ENCODE data around the gene SP110.
"Not testable (repeated sequence)": the region's sequence is repeated elsewhere in the genome, so short reads cannot be mapped to it uniquely, and the experiment has no call there.

Gene SP110

GRCh38 chr2:230219419-230220331 is at the start of gene SP110:
Gene SP110 (minus strand): TSS chr2:230219984. CDS start chr2:230216927, 3,057 bp downstream.
- DNase-seq = peak; percentile 91

DNA sequence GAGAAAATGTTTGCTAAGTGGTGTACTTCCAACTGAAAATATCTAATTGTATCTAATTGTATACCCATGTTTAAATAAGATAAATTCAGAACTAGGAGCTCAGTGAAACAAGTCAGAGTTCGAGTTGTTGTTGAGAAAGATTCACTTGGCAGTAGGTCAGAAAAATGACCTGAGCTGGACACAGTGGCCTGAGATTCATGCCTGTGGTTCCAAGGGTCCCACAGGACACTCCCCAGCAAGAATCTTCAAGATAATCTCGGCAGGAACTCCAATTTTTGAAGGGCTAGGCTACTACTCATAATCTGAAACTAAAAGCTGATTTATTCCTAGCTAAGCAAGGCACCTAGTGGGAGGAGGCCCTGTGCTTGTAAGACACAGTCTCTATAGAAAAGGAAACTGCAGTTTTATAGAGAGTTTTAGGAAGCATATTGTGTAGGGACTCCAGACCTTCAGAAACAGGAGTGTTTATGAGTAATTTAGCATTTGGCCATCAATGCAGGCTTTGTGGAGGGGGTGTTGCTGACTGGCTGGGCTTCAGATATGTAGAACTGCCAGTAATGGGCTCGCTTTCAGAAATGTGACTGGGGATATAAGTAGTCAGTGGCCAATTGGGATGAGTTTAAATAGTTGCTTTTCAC is 48.9 kb upstream of the SP110 start:
- DNase-seq = peak; percentile 60

GRCh38 chr2:230267556-230267955 is 47.8 kb upstream of the SP110 start:
- peak; percentile 63 for DNase-seq

DNA sequence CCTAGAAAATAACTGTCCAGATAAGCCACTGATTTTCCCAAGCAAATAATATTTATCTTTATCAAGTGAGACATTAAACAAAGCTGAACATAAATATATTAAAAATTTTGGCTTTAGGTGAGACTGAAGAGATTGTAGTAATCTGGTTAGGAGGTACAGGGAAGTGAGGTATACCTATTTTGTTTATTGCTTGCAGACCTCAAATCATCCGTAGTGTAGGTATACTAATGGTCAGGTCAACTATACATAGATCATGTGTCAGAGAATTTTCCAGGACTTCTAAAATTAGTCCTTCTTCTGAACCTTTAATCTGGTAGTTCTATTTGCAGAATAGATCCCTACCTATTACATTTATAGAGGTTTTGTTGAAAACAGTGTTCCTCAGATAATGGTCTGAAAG is 47.3 kb upstream of the SP110 start:
- no peak for DNase-seq

- DNase-seq = no peak
Measured at GRCh38 chr2:230266638-230267037, 46.9 kb upstream of the SP110 start.

DNA sequence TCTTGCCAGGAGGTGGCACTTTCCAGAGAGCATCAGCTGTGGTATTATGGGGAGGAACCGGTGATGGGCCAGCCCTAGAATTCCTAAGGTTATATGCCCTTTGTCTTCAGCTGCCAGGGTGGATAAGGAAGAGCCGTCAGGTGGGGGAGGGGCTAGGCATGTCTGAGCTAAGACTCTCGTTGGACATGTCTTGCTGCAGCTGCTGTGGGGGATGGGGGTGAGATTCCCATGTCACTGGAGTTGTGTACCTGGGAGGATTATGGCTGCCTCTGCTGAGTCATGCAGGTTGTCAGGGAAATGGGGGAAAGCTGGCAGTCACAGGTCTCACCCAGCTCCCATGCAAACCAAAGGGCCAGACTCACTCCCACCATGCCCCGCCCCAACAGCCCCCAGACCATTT is 45.2 kb upstream of the SP110 start:
- not testable (repeated sequence) for DNase-seq

DNA sequence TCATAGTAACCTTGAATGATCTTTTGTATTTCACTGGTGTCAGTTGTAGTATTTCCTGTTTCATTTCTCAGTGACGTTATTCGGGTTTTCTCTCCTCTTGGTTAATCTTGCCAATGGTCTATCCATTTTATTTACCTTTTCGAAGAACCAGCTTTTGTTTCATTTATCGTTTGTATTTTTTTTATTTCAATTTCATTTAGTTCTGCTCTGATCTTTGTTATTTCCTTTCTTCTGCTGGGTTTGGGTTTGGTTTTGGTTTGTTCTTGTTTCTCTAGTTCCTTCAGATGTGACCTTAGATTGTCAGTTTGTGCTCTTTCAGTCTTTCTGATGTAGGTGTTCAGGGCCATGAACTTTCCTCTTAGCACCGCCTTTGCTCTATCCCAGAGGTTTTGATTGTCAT is 42.5 kb upstream of the SP110 start:
- DNase-seq = peak; percentile 18

DNA sequence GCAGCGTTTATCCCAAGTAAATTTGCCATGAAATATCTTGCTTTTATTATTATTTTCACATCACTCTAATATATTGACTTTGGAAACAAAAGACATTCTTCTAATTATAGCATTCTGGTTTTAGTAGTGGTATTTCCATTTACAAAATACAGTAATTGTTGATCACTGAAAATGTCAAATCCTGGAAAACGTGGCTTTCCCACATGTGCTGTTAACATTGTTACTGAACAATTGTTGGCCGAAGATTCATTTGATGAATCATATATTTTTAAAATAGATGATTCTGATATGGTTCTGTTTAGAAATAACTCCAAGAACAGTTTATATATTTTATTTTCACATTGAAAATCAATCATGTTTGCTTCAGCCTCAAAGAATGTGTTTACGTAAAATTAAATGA is 38.7 kb upstream of the SP110 start:
- no peak for DNase-seq

DNA sequence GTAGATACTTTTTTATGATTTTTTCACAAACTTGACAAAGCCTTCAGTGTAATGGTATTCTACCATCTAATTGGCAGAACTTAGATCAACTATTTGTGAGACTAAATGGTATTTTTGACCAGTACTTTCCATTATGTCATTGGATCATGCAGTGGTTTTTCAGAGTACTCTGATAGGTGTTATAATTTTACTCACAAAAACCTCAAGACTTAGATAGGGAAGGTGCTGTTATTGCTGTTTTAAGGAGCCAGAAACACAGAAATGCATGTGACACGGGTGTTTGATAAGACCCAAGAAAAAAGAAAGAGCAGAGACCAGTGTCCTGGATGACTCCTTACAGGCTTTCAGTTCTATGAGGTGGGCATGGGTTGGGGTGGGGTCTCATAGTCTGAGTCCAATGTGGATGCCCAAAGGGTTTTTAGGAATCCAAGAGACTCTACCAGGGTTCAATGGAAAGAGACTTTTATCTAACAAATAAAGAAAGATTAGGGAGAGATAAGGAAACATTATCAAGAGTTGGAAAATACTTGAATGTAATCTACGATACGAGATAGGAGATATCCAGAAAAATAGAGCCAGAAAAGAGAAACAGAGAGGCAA is 37.0 kb upstream of the SP110 start:
- DNase-seq = peak; percentile 60

DNA sequence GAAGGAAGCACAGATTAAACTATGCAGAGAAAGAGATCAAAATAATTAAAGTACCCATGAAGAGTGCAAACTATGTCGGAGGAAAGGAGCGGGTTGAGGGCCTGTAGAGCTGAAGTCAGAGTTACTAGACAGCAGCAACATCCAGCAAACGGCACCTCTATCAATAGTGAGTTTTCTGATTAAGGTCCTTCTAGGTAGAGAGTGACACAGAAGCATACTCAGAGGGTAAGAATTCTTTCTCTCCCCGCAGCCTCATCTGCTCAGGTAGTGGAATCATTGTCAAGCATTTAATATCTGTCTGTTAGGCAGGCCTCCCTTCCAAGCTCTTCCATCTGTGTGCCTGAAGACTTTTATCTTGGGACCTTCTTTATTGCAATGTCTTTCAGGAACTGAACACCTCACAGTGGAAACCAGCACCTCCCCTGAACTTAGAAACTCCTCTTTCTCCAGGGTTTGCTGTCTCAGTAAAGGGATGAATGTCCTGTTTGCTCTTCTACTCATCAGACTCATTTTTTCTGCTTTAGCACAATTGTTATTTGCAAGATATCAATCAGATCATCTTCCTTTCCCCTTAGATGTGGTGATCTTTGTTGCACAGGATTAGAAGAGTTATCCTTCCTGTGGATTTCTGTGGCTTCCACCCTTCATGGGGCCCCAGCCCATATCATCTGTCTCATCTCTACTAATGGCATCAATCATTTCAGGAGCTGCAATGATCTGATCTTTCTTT is 34.5 kb upstream of the SP110 start:
- DNase-seq = peak; percentile 81

GRCh38 chr2:230250231-230250630 is 30.4 kb upstream of the SP110 start:
- DNase-seq = no peak

DNA sequence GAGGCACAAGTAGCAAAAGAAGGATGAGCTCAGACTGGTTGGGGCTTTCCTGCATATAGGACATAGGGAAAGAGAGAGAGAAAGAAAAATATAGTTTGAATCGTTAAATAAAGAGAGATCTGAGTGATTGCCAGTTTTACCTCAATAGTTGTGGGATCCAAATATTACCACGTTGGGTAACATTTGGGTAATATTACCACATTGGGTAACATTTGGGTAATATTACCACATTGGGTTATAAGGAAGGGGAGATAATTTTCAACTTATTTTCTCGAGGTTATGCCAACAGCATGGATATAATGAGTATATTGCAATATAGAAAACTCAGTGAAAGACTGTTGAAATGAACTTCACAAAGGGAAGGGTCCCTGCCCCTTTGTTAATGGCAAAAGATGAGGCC is 26.4 kb upstream of the SP110 start:
- DNase-seq = no peak

- DNase-seq = no peak
Measured at GRCh38 chr2:230244211-230244610, 24.4 kb upstream of the SP110 start.

GRCh38 chr2:230234845-230235244 is 15.1 kb upstream of the SP110 start:
- peak; percentile 83 for DNase-seq

DNA sequence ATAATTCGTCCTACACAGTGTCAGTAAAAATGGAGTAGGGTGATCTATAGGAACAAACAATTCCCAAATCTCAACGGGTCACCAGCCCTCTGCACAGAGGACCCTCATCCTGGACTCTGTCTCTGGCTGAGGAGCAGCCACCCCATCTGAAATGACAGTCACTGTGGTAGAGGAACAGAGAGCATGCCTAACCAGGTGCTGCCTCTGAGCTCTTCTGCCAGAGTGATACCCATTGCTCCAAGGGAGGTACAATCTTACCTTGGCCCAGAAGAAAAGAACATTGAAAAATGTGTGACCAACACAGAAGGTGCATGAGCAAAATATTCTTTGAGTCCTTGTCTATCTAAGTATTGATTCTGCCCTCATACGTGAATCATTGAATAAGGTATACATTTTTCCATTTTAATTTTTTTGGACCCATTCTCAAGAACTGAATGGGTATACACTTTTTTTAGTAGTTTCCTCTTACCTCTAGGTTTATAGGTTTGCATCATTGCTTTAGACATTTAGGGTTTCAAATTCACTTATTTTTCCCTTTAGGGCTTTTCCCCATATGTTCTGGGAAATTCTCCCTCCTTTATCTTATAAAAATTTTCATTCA is 14.4 kb upstream of the SP110 start:
- peak; percentile 44 for DNase-seq

DNA sequence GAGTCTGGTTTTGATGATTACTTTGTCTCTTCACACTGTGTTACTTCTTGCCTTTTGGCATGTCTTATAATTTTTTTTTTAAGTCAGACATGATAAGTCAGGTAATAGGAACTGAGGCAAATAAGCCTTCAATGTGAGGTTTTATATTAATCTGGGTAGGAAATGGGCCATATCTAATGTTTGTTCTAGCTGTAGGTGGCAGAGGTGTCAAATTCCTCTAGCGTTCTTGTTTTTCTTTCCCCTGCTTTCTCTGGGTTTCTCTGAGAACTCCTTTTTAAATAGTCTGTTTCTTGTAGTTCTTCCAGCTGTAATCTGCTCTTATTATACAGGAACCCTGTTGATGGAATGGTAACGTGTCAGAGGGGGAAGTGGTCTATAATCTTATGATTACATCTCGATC is 11.5 kb upstream of the SP110 start:
- DNase-seq = no peak

GRCh38 chr2:230230496-230231200 is 10.9 kb upstream of the SP110 start:
- DNase-seq = peak; percentile 43

DNA sequence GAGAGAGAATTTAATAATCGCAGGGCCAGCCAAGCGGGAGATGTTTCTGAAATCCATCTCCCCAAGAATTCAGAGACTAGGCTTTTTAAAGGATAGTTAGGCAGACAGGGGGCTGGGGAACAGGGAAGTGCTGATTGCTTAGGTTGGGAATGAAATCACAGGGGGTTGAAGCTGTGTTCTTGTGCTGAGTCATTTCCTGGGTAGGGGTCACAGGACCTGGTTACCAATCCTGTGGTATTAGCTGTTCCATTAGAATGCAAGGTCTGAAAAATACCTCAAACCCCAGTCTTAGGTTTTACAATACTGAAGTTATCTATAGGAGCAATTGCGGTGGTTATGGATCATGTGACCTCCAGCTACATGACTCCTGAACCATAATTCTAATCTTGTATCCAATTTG is 10.3 kb upstream of the SP110 start:
- DNase-seq = peak; percentile 68

DNA sequence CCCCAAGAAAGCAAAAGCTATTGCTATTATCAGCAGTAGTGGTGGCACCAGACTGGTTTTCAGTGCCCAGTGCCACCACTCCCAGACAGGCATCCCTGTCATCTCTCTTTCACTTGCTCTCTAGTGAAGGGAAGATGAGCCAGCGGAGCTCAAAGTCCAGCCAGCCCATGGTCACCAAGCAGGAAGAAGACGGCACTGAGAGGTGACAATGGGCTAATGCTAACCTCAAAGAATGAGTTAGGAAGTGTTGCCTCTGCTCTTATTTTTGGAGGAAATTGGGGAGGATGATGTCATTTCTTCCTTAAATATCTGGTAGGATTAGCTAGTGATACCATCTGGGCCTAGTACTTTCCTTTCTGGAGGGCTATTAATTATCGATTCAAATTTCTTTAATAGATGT is 7.4 kb upstream of the SP110 start:
- peak; percentile 32 for DNase-seq

DNA sequence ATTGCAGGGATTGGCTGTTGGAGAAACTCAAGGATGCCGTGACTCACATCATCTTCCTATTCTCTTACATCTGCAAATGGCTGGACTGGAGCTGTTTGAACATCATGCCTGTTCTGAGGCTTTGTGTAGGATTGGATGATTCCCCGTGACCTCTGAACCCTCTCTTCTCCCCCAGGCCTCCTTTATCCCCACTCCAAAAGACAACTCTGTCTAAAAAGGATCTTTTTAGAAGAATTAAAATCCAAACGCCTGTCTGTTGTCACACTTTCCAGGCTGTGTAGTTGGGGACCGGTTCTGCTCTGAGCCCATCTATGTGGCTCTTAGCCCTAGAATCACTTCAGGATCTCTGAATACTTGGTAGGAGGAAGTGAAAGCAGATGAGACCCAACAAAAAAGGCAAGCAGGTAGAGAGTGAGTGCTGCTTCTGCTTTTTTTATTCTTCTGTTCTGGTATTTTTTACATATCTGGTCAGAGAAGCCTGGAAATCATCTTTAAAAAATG is 6.3 kb upstream of the SP110 start:
- peak; percentile 41 for DNase-seq

GRCh38 chr2:230225486-230225885 is 5.7 kb upstream of the SP110 start, which contains the start of gene SP140:
Gene SP140 (plus strand): TSS chr2:230225736. CDS start chr2:230225845, 109 bp downstream.
- peak; percentile 93 for DNase-seq

DNA sequence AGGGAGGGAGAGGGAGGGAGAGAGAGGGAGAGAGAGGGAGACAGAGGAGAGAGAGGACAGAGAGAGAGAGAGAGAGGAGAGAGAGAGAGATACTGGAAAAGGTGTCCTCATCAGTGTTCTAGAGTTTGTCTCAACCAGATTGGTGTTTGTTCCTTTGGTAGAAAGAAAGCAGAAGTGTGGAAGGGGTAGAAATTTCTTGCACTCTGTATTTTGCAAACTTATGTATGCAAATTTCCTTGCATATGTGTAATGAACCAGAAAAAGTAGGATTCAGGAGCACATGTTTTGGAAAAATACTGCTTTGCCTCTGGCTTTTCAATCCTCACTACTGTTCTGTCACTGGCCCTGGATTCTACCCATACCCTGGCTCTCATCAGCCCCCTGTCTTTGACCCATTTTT is 4.7 kb upstream of the SP110 start:
- no peak for DNase-seq
